HPDE6-E6E7 (cell line): ENCODE measurements around the gene SLAMF9.
"Not testable (repeated sequence)": the region's sequence is repeated elsewhere in the genome, so short reads cannot be mapped to it uniquely, and the experiment has no call there.

Experiments
- DNase-seq: peaks from one replicate; pipeline ENCODE4 v3.0.0; 2011; ENCODE audit warnings: missing footprints; ENCODE audit errors: extremely low spot score

Gene SLAMF9

DNA sequence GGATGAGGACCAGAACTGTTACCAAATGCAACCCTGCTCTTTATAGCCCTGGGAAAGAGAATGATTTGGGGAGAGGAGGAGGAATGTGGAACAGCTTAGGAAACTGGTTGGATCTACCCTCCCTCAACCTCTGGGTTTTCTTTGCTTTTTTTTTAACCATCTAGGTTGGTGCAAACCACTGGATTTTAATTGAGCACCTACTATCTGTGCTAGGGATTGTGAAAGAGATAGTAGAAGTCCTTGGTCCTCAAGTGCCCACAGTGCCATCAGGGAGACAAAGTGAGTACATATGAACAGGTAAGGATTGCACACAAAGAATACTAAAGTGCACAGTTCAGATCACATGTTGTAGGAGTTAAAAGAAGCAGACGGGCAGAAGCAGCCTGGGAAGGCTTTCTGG lies 33.4 kb downstream of the SLAMF9 start:
- no peak for DNase-seq

DNA sequence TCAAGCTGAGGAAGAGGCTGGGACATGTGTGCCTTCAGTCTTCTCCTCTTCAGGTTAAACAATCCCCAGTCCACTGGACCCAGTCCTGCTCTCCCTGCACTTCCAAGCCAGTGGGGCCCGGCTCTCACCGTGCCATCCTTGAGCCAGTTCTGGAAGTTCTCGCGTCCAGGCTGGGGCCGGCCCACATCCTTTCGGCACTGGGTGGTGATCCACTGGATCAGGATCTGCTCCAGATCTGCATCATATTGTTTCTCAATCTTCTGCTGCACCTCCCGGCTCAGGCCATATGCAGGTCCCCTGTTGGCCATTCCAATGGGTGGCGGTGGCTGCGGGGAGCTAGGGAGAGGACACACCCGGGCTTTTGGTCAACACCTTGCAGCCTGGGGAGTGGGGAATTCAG lies 33.8 kb downstream of the SLAMF9 start:
- DNase-seq: no peak

DNA sequence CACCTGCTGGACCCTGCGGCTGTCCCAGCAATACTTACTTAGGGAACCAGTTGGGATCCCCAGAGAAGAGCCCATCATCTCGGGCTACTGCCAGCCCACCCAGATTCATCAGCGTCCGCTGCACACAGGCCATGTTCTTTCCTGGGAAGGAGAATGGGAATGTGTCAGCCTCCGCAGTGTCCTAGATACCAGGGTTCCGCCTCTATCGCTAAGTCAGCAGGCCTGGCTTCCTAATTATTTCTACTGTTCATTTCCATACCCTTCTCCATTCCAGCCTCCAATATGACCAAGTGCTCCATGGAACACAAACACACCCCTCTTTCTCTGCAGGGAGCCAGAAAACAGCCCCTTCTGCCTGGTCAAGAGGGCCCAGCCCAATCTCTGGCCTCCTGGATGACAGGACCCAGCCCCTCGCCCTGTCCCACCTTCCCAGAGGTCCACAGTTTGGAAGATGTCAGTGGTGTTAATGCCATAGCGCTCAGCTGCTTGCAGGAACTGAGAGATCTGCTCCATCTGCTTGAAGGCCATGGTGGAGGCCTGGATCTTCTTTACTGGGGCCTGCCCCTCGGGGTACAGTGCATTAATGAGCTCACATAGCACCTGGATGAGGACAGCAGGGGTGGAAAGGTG lies 34.7 kb downstream of the SLAMF9 start:
- no peak for DNase-seq

DNA sequence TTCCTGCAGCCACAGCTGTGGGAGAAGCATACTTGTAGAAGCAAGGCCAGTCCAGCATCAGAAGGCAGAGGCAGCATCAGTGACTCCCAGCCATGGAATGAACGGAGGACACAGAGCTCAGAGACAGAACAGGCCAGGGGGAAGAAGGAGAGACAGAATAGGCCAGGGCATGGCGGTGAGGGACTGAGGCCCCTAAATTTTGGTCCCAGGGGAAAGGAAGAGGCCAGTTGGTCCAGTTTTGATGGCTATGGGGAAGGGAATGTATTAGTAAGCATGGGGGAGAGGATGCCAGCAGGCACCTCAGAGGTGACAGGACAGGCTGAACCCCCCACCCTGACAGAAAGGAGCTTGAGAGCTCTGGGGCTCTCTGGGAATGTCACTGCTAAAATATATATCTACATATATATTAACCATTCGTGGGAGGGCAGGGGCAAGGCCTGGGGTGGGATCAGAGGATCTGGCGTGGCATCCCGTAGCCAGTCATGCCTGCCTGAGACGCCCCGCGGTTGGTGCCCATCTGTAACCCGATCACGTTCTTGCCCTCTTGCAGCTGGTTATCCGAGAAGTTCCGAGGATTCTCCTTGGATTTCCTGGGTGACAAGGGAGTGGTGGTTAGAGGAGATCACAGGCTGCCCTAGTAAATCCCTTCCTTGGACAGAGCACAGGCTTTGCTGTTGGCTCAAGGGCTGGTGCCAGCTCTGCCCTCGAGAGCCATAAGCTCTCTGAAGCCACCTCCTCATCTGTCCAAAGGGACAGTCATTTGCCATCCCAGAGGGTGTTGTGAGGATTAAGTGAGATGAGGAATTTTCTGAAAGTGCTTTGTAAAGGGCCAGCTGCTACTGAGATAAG lies 35.5 kb downstream of the SLAMF9 start:
- DNase-seq: no peak

DNA sequence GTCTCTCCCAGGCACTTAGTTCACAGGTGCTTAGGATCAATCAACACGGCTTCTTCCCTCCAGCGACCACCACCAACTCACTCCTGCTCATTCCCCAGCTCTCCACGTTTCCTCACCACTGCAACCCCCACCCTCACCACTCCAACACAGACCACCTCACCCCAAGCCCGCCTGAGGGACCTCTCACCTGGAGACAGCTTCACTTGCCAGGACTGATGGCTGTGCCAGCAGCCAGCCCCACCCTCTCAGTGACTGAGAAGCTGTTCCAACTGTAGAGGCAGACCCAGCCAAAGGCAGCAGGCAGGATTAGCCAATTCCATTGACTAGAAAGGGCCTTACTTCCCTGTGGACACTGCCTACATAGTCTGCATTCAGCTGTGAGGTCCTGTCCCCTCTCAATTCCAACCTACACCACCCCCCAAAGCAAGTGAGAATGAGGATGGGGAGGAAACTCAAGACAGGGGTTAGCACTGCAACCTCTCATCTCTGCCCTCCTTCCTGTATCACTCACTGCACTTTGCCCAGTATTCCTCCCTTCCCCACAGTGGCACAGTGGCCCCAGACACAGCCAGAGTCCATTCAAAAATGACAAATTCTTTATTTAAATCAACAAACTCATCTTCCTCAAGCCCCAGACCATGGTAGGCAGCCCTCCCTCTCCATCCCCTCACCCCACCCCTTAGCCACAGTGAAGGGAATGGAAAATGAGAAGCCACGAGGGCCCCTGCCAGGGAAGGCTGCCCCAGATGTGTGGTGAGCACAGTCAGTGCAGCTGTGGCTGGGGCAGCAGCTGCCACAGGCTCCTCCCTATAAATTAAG lies 36.3 kb downstream of the SLAMF9 start:
- DNase-seq: no peak

DNA sequence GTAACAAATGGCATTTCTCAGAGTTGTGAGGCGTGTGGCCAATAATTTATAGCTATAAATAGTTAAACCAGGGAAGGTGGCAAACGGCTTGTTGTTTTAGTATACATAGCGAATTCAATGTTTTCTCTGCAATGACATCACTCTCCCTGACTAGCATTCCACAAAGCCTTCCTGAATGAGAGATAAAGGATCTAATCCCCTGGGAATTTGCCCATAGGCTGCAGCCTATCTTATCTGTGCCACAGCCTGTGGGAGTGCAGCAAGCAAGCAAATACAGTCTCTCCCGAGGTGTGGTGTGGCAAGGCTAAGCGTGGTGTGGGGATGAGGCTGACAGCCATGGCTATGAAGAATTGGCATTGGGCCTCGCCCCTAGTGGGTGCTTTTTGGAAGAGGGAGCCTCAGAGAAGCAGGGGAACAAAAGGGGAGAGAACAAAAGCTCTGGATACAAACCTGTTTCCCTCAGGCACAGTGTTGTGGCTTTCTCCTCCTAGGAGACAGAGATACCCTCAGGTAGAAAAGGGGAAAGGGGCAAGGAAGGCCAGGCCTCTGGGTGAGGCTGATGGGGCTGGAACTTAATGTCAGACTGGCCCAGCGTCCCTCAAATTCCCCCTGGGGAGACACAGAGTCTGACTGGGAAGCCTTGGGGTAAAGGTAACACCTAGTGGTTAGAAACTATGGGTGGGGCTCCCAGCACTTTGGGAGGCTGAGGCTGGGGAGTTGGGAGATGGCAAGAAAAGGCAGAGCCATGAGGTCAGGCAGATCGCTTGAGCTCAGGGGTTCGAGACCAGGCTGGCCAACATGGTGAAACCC lies 37.6 kb downstream of the SLAMF9 start:
- no peak for DNase-seq

DNA sequence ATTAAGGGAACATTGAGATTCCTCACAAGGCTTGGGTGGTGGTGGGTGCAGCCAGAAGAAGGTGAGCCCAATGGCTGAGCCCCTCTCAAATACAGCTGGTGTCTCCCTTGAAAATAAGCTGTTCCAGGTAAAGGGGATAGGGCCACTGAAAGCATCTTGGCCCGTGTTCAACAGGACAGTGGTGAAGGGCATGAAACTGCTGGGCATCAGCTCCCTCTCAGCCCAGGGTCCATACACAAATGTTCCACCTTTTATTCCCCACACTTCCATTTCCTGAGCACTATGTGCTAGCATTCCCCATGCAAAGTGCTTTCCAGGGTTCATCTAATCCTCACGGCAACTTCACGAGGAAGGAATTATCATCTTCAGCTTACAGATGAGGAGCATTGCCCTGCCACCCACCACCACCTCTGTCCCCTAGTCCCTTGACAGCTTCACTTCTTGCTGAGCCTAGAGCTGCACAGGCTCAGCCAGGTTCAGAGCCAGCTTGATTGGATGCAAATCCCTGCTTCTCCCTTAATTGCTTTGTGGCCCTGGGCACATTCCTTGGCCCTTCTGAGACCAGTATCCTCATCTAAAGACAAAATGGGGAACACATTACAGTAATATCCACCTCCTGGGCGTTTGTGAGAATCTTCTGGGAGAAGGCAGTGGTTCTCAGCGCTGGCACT lies 38.3 kb downstream of the SLAMF9 start:
- DNase-seq: no peak

DNA sequence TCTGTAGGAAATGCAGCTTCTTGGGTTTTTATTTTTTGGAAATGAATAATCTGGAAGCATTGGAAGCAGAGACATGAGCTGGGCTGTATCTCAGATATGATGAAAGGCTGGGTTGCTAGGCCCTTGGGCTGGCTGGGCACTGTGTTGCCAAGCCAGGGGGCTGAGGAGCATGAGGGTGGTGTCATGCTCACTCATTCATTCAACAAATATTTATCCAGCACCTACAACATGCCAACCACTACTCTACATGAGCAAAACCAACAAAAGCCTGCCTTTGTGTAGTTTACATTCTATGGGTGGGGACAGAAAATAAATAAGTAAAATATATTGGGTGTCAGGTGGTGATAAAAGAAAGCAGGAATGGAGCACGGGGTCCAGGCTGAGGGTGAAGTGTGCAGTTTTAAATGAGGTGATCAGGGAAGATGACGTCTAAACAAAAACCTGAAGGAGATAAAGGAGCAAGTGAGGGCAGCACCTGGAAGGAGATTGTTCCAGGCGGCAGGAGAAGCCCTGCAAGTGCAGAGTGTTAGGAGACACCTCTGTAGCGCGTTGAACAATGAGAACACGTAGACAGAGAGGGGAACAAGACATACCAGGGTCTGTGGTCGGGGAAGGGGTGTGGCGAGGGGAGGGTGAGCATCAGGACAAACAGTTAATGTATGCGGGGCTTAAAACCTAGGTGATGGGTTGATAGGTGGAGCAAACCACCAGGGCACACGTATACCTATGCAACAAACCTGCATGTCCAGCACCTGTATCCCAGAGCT lies 39.6 kb downstream of the SLAMF9 start:
- DNase-seq: no peak

DNA sequence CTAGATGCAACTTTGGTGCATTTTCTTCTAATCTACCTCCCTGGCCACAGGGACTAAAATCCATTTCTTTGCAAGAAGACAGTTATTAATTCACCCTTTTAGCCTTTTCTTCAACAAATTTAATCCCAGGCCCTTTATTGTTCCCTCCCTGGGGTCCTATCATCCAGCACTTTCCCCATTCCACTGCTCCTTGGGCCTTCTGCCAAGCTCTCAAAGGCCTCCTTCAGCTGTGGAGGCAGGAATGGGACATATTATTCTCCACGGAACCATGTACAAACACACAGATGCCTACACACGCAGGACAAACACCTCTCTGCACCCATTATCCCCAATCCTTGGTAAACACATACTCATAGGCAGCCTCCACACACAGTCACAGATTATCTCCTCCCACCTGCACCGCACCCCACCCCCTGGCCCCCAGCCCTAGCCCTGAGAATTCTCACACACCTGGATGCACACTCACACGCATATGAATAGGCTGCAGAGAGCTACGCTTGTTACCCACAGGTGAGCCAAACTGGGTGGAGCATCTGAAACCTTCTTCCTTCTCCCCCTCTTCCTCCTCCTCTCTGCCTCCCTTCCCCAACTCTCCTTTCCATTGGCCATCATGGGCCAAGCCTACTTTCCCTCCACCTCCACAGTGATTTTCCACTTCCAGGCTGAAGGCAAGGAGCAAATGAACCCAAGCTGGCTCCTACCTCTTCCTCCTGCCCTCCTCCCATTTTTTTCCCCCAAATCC lies 40.4 kb downstream of the SLAMF9 start:
- no peak for DNase-seq

DNA sequence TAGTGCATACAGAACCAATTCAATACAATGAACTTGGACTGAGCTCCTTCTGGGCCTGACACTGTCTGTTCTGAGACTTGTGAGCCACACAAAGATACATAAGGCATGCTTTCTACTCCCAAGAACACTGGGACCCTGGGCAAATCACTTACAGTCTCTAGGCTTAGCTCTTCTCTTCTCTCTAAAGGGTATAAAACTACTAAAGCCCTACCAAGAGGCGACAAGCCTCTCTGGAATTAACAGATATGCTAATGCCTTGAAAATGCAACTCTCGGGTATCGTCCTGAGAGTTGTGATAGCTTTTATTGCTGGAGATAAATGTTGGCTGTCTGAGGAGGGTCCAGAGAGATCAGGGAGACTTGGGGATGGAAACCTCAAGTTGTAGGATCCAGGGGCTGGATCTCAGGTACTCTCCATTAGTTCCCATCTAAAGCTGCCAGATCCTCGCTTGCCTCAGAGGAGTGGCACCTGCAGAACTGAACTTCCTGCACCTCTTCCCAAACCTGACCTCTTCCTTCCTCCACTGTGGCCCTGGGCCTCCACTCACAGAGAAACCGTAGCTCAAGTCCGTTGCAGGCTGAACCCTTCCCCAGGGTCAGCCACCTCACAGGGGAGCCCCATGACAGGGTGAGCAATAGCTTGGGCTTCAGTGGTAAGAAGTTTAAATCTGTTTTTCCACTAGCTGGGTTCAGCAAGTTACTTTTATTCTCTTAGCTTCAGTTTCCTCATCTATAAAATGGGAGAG lies 42.5 kb downstream of the SLAMF9 start:
- DNase-seq: no peak

DNA sequence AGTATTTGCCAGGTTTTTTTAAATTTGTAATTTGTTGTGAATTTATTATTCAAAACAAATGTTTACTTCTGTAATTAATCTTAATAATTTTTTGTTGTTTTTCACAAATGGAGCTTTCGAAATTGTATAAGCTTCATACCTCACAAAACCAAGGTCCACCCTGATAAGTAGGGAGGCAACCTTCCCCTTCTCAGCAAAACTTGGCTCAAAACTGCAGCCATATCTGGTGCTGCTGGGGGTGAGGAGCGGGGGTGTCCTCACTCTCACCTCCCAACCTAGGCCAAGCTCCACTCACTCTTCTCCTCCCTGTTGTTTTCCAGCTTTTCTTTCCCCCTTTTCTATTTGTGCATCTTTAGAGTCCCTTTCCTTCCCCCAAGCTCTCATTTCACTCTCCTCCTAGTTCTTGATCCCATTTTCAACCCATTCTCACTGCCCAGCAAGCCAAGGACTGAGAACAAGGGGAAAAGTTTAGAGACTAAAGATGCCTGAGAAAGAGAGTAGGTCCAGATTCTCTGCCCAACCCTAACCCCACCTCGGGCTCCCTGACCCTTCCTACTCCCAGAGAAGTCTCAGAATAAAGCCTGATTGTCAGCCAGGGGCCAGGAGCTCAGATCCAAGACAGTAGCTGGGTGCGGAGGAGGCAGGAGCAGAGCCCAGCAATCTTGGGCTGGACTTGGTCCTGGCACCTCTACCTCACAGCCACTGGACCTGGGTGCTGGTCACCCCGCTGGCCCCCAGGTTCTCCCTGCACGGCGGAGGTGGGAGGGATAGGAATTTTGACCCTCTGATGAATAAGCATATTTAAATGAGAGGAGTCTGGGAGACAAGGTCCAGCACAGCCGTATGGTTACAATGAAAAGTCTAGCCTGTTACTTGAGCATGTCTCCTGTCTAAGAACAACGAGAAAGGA lies 45.8 kb downstream of the SLAMF9 start:
- no peak for DNase-seq

DNA sequence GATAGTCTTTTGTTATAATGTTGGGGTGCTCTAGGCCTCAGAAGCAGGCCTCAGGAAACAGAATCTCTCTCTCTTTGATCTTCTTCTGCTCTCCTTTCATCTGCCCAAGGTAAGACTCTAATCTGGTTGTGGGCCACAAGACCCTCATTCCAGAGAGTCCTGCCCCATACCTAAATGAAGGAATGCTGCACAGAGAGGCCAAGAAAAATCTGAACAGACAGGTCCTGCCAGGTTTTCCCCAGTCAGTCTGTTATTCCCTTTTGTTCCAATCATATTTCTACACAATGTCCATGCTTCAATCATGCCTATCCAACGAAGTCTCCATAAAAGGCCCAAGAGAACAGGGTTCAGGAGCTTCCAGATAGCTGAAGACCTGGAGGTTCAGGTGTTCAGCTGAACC lies 47.1 kb downstream of the SLAMF9 start:
- DNase-seq: no peak

DNA sequence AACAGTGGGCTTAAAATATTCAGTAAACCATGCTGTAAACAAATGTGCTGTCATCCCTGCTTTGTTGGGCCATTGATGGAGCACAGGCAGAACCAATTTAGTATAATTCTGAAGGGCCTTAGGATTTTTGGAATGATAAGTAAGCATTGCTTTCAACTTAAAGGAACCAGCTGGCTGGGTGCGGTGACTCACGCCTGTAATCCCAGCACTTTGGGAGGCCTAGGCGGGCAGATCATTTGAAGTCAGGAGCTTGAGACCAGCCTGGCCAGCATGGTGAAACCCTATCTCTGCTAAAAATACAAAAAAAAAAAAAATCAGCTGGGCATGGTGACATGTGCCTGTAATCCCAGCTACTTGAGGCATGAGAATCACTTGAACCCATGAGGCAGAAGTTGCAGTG lies 50.0 kb downstream of the SLAMF9 start:
- DNase-seq: not testable (repeated sequence)

DNA sequence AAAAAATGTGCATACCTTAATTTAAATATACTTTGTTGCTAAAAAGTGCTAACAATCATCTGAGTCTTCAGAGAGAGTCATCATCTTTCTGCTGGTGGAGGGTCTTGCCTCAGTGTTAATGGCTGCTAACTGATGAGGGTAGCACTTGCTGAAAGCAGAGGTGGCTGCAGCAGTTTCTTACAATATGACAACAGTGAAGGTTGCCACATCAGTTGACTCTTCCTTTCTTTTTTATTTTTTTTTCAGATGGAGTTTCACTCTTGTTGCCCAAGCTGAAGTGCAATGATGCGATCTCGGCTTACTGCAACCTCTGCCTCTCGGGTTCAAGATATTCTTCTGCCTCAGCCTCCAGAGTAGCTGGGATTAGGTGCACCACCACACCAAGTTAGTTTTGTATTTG lies 51.5 kb downstream of the SLAMF9 start:
- no peak for DNase-seq
